Panc1 (cell line): ENCODE data around the gene STK39. TPM values are rescaled to one million over a fixed set of nuclear protein-coding genes. Genes with fewer than 3 reads are reported as not detected.

Source experiments
- ATAC-seq: fragments of 200-7000 bp; cut with Tn5 transposase; 2 replicates; pipeline ENCODE4 v1.9.1; 2020; ENCODE audit warnings: mild to moderate bottlenecking, moderate library complexity
- BruUV-seq: library from RNA; stranded (reverse); fragments of 400-500 nt; replicated peaks from 2 replicates; lab custom pipeline; 2021; lab: Mats Ljungman, UMichigan
- CTCF ChIA-PET: fragments of 300-600 bp; sonication (Branson Sonifier 250); formaldehyde crosslinking; loops from one replicate; lab custom pipeline; 2022; ENCODE audit warnings: antibody characterized with exemption; lab: Charles Lee
- POLR2A ChIA-PET: fragments of 300-600 bp; sonication (Branson Sonifier 250); formaldehyde crosslinking; loops from one replicate; lab custom pipeline; 2022; ENCODE audit warnings: antibody characterized with exemption; lab: Charles Lee
- DNase-seq: peaks from one replicate; pipeline ENCODE4 v3.0.0-alpha.2; 2010; ENCODE audit warnings: low read depth, low spot score
- H3K27ac ChIP-seq: 2 replicates; pipeline ENCODE4 v1.5.1; 2011; ENCODE audit warnings: mild to moderate bottlenecking, low read length, inconsistent platforms
- H3K27me3 ChIP-seq: fragments of 200-500 bp; sonication (Bioruptor generic); 2 replicates; pipeline ENCODE4 v1.6.0; 2014; ENCODE audit warnings: low read length, inconsistent platforms; ENCODE audit not compliant: control insufficient read depth, insufficient read depth
- H3K36me3 ChIP-seq: fragments of 200-500 bp; sonication (Bioruptor generic); 2 replicates; pipeline ENCODE4 v1.5.1; 2014; ENCODE audit warnings: inconsistent platforms, mild to moderate bottlenecking, low read length, moderate library complexity; ENCODE audit not compliant: control insufficient read depth, insufficient read depth
- H3K4me1 ChIP-seq: 2 replicates; pipeline ENCODE4 v1.5.1; 2011; ENCODE audit warnings: inconsistent platforms, mild to moderate bottlenecking, low read length, moderate library complexity; ENCODE audit not compliant: control insufficient read depth, insufficient read depth
- H3K4me3 ChIP-seq, 2 experiments: 2 replicates each; pipeline ENCODE4 v1.5.1; 2011 to 2012; ENCODE audit warnings: low read depth in 2 of 2, low read length in 2 of 2, mild to moderate bottlenecking in 2 of 2, inconsistent platforms in 1 of 2, moderate library complexity in 1 of 2
- H3K9me3 ChIP-seq: fragments of 200-500 bp; sonication (Bioruptor generic); 2 replicates; pipeline ENCODE4 v1.5.1; 2014; ENCODE audit warnings: low read depth, mild to moderate bottlenecking, inconsistent platforms, low read length, moderate library complexity; ENCODE audit not compliant: control insufficient read depth, insufficient read depth
- CTCF ChIP-seq: fragments of 450-650 bp; IDR thresholded peaks from 2 replicates; pipeline ENCODE4 v1.5.1; 2017; ENCODE audit warnings: mild to moderate bottlenecking
- POLR2AphosphoS5 ChIP-seq: IDR thresholded peaks from 2 replicates; pipeline ENCODE4 v1.6.1; 2012; ENCODE audit warnings: mild to moderate bottlenecking, low read depth, low read length, moderate library complexity
- REST ChIP-seq, 2 experiments: IDR thresholded peaks; 2 replicates each; pipeline ENCODE4 v1.6.1; 2011 to 2012; ENCODE audit warnings: low read depth in 2 of 2, control low read depth in 1 of 2, low read length in 1 of 2, mild to moderate bottlenecking in 1 of 2, moderate library complexity in 1 of 2; ENCODE audit not compliant: insufficient read depth in 1 of 2
- SIN3A ChIP-seq: IDR thresholded peaks from 2 replicates; pipeline ENCODE4 v1.6.1; 2012; ENCODE audit warnings: low read depth, mild to moderate bottlenecking, low read length, moderate library complexity, borderline replicate concordance; ENCODE audit not compliant: insufficient read depth
- TCF7L2 ChIP-seq: IDR thresholded peaks from 2 replicates; pipeline ENCODE4 v1.6.1; 2011; ENCODE audit warnings: mild to moderate bottlenecking, low read depth, low read length, inconsistent platforms
- in situ Hi-C: cut with HindIII; loops from 2 replicates; pipeline ENCODE4 v1.10.0; 2016; ENCODE audit warnings: low sequenced_read_pairs, low pct_unique_long_range_greater_than_20kb
- intact Hi-C: fragments of 100-400 bp; cut with micrococcal nuclease; formaldehyde crosslinking; loops from one replicate; pipeline ENCODE4 v1.10.0; 2022; ENCODE audit not compliant: unreplicated experiment
- total RNA-seq: library from RNA; stranded (reverse); gene quantifications from one replicate; pipeline ENCODE4 v1.2.1, GENCODE V29; 2021; ENCODE audit not compliant: unreplicated experiment

STK39 gene
- total RNA-seq, 1 experiment from 2014 or later = 14.0 TPM

- ATAC-seq (no peak), DNase-seq (no peak)
- H3K9me3 ChIP-seq = no peaks in the 10 kb centered on the region
- H3K4me1 ChIP-seq = no peaks in the 10 kb centered on the region
- intact Hi-C loops (no loop called here), in situ Hi-C loops (no loop called here)
- no TSS peak for BruUV-seq
- H3K27ac ChIP-seq = no peak overlapping the region
- TF ChIP-seq CTCF (no peak), TCF7L2 (no peak), REST (IDR thresholded peaks at IDR 0.05; ENCODE audit: insufficient read depth in 1 of 2, low read depth in 2 of 2, low read length in 1 of 2) (no peak), SIN3A (no peak), POLR2AphosphoS5 (no peak)
- POLR2A ChIA-PET = no interaction called here
- H3K4me3 ChIP-seq = no peak overlapping the region
- H3K27me3 ChIP-seq = no peaks in the 10 kb centered on the region
- CTCF ChIA-PET = no interaction called here
- H3K36me3 ChIP-seq = no peaks in the 10 kb centered on the region
Measured at GRCh38 chr2:168155046-168155445, 92.3 kb downstream of the STK39 start.

GRCh38 chr2:168152902-168153530, 94.4 kb downstream of the STK39 start:
- BruUV-seq = no TSS peak
- ChIA-PET POLR2A (no interaction called here), CTCF (interaction anchor here (0.5 kb wide), 1 partner anchor 215 kb away, joined by 4 read pairs; no protein-coding TSS in a partner anchor)
- TF ChIP-seq REST (IDR thresholded peaks at IDR 0.05; ENCODE audit: insufficient read depth in 1 of 2, low read depth in 2 of 2, low read length in 1 of 2) (no peak), CTCF (no peak), SIN3A (no peak), TCF7L2 (no peak), POLR2AphosphoS5 (no peak)
- intact Hi-C loops (no loop called here), in situ Hi-C loops (no loop called here)
- Histone ChIP-seq H3K4me3 (no peak overlapping the region), H3K27me3 (no peaks in the 10 kb centered on the region), H3K4me1 (no peaks in the 10 kb centered on the region), H3K36me3 (no peaks in the 10 kb centered on the region), H3K9me3 (no peaks in the 10 kb centered on the region), H3K27ac (no peak overlapping the region)
- no peak for ATAC-seq
- DNase-seq = no peak
